SW 1271 (cell line): ENCODE results near the gene TBCK.
"Not testable (repeated sequence)": the region's sequence is repeated elsewhere in the genome, so short reads cannot be mapped to it uniquely, and the experiment has no call there.

Experiments used
- DNase-seq, 2 experiments: peaks; one replicate each; lab custom pipeline; 2025; lab: John Stamatoyannopoulos, UW

Gene TBCK

GRCh38 chr4:106119949-106120555, 196.0 kb downstream of the TBCK start:
- not testable (repeated sequence) for DNase-seq

GRCh38 chr4:106116025-106116424, 200.0 kb downstream of the TBCK start:
- no peak for DNase-seq

GRCh38 chr4:106114270-106114669, 201.7 kb downstream of the TBCK start:
- DNase-seq = no peak

- not testable (repeated sequence) for DNase-seq
Observed at GRCh38 chr4:106111778-106112469, 204.1 kb downstream of the TBCK start.

GRCh38 chr4:106109929-106110328, 206.1 kb downstream of the TBCK start:
- DNase-seq = no peak

GRCh38 chr4:106105697-106106096, 210.3 kb downstream of the TBCK start:
- DNase-seq = no peak

GRCh38 chr4:106104276-106104675, 211.7 kb downstream of the TBCK start:
- no peak for DNase-seq

- no peak for DNase-seq
Observed at GRCh38 chr4:106096454-106096853, 219.6 kb downstream of the TBCK start.

- no peak for DNase-seq
Observed at GRCh38 chr4:106095408-106095807, 220.6 kb downstream of the TBCK start.

GRCh38 chr4:106092361-106093040, 223.5 kb downstream of the TBCK start:
- DNase-seq = no peak

- no peak for DNase-seq
Observed at GRCh38 chr4:106090826-106091225, 225.2 kb downstream of the TBCK start.

- no peak for DNase-seq
Observed at GRCh38 chr4:106083065-106083464, 232.9 kb downstream of the TBCK start.

- DNase-seq = no peak
Observed at GRCh38 chr4:106080376-106080775, 235.6 kb downstream of the TBCK start.

- no peak for DNase-seq
Observed at GRCh38 chr4:106079616-106080015, 236.4 kb downstream of the TBCK start.

- DNase-seq = no peak
Observed at GRCh38 chr4:106065018-106065417, 251.0 kb downstream of the TBCK start.

- DNase-seq = peak in 1 of 2 experiments; percentile 4
Observed at GRCh38 chr4:106063009-106063408, 253.0 kb downstream of the TBCK start.

GRCh38 chr4:106062452-106062875, 253.5 kb downstream of the TBCK start:
- peak in 1 of 2 experiments; percentile 16 for DNase-seq

- no peak for DNase-seq
Observed at GRCh38 chr4:106058921-106059320, 257.1 kb downstream of the TBCK start.

GRCh38 chr4:106056914-106057313, 259.1 kb downstream of the TBCK start:
- no peak for DNase-seq

- no peak for DNase-seq
Observed at GRCh38 chr4:106051514-106051913, 264.5 kb downstream of the TBCK start.

GRCh38 chr4:106049490-106049889, 266.5 kb downstream of the TBCK start:
- no peak for DNase-seq

- no peak for DNase-seq
Observed at GRCh38 chr4:106048250-106048971, 267.6 kb downstream of the TBCK start.
